SKM-1 treated with dmso at 0.1 percent for 144 hours (cell line): ENCODE measurements around the gene PDK3.

Experiments used
- DNase-seq: peaks from one replicate; lab custom pipeline; 2025; ENCODE audit not compliant: unreplicated experiment; lab: John Stamatoyannopoulos, UW

Gene PDK3

DNA sequence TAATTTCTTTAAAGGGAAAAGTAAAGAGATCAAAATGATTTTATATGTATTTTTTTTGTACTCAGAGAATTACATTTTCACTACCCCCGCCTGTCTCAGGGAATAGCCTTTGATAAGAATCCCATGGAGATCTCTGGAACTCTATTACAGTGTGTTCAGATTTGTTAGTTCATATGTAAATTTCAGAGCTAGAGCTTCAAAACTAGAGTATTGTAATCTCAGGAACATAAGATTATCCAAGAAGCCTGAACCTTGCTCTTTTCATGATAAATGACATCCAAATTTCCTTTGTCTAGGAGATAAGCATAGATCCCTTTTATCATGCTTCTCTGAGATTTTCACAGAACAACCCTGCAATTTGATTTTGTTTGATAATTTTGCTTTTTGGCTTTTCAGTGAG lies 82.9 kb downstream of the PDK3 start:
- DNase-seq = no peak

DNA sequence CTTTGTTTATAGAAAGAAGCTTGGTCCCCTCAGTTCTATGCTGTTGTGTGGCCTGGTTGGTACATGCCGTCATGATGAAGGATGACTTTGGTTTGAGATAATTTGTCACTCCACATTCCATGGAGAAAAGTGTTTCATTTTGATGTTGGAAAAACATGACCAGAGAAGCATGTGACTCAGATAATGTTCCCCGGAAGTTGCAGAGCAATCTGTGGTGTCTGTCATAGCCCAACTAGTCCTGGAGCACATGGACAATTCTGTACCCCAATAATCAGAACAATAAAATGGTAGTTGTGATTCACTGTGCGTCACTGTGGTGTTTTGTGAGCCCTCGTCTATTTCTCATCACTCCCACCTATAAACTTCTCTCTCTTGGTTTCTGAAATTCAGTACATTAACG lies 85.1 kb downstream of the PDK3 start:
- DNase-seq = no peak

DNA sequence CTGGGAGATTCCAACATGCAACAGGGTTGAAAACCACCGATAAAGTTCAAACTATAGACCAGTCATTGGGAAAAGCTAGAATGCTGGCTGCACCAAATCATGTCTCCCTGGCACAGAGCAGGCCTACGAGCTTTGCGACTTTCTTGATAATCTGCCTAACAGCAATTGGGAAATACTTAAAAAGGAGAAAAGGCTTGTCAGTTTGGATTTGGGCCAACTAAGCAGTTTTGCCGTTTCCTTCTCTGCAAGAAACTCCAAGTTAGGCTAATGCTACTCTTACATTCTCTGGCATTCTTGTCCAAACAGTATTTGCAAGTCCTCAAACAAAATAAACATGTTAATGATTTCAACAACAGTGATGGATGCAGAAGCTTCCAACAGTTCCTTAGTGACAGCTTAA lies 87.9 kb downstream of the PDK3 start:
- no peak for DNase-seq

DNA sequence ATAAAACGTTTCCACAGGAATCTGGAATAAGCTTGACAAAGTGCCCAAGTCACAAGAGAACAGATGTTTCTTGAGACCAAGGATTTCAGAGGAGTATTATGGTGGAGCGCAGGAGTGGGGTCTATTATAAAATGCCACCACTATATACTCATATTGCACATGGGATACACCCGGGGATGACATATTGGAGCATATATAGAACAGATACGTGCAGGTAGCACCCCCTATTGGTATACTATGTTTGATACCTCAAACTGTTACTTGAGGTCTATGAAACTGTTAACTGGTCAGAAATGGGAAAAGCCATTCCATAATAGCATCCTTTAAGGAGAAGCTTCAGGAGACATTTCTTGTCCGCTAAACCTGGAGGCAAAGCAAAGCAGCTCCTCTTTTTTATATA lies 96.0 kb downstream of the PDK3 start:
- peak; percentile 4 for DNase-seq

DNA sequence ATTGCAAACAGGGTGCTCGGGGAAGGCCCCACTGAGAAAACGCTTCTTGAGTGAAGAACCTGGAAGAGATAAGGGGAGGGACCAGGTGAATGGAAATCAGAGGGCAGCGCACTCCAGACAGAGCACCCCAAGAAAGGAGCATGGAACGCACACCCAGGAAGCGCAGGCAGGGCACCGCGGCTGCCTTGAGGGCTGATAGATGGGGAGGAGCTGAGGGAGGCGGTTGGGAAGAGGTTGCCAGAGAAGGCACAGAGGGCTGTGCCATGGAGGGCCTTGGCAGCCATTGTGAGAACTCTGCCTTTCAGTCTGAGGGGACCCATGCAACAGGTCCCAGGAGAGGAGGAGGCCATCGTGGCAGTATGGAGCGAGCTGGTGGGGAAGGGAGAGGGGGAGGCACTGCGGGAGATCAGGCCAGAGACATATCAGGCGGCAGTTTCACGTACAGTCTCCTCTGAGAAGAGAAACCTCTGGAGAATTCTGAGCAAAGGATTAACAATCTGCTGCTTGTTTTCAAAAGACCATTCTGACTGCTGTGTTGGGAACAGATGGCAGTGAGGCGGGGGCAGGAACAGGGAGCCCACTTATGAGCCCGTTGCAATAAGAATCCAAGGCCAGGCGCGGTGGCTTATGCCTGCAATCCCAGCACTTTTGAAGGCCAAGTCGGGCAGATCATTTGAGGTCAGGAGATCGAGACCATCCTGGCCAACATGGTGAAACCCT lies 98.4 kb downstream of the PDK3 start:
- DNase-seq = no peak

DNA sequence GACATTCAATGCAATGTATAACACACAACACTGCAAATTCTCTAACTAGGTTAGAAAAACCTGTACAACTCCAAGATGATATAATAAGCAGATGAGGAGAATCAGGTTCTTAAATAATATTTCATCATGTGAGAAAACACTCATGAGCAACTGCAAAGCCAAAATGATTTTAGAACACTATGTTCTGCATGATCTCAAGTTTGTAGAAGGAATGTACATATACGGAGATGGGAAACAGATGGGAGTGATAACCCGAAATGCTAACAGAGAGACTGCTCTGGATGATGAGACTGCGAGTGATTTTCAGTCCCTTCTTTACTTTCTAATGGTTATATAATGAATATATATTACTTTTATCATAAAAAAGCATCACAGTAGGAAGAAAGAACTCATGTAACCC lies 101.2 kb downstream of the PDK3 start:
- no peak for DNase-seq

DNA sequence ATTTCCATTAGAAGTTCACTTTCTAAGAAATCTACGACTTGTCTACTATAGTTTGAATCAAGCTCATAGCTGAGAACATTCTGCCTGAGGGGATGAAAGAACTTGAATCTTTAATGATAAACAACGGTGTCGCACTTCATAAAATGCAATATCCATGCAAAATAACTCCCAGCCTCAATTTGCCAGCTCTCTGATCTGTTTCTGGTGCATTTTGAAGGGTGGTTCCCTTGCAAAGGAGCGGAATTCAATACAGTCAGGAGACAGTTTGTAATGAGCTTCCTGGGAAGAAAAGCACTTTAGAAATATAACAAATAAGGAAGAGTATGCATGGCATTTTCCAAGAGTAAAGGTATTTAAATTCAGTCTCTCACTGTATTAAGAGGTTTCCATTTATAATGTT lies 102.1 kb downstream of the PDK3 start:
- no peak for DNase-seq

DNA sequence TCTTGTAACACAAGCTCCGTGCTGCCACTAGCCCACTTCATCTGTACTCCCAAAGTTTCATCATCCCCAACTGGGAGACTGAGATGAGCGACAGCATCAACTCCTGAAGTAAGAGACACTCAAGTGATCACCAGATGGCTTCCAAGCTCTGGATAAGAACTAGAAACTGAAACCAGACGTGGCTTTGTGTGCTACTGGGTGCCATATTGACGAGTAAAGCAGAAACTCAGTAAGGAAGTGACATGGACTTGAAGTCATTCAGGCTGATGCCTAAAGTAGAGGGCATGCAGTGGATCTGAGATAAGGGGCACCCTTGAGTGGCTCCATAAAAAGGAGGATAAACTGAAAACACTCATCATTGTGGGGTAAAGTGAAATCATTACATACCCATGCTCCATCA lies 109.7 kb downstream of the PDK3 start:
- no peak for DNase-seq

DNA sequence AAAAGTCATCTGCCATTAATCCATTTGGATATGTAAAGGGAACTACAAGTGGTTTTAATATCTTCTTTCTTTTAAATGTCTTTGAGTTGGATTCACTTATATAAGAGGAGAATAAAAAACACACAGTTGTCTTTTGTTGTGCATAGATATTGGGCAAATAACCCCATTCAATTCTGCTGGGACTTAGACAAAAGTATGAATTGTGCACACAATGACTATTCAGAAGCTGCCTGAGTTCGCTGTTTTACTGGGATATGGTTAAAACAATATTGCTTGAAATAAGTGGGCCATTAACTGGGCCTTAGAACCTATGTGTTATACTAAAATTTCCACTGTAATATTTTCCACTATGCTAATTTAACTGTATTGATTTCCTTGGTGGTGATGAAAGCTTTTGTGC lies 110.4 kb downstream of the PDK3 start:
- no peak for DNase-seq

DNA sequence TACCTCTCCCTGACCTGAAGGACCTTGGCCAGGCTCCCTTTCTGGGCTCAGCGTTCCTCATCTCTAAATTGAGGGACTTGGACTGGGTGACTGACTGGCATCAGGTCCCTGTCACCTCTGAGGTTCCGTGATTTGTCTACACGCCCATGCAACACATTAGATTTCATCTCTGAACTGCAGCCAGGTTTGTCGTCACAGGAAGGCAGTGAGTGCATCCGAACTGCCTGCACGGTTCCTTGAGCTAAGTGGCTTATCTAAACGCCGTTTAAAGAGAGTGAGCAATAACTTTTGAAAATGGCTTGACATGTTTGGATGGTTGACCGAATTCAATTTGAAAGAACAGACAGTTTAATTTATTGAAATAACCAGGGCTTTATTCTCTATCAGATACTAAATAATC lies 112.0 kb downstream of the PDK3 start:
- no peak for DNase-seq
